ENCODE data around the gene MIB1. TPM values are rescaled to one million over a fixed set of nuclear protein-coding genes. Genes with fewer than 3 reads are reported as not detected.

MIB1 gene
- total and polyA plus RNA-seq, 2 donors (not counting 1 experiment from before 2014, with no cell fraction given): 1.8 to 25.5 TPM

DNA sequence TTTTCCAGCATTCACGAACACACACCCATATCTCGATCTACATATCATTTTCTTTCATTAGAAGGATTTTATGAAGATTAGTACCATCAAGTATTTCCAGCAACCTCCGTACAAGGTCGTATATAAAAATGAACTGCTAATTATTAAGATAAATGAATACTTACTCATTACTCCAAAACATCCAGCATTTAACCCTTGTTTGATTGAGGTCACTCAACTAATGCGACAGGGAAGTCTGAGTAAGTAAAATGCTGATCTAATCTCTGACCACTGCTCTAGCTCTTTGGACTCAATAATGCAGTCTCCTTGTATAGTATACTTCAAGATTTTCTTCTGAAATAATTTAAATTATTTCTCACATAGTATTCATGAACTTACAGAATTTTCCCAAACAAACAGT lies 38.0 kb upstream of the MIB1 start:
- no peak for TF ChIP-seq EZH2 (IDR thresholded peaks at IDR 0.05; ENCODE audit: borderline replicate concordance, insufficient read depth, low read depth, low read length, poor library complexity, severe bottlenecking)
- TF ChIP-seq, protein P1, sequence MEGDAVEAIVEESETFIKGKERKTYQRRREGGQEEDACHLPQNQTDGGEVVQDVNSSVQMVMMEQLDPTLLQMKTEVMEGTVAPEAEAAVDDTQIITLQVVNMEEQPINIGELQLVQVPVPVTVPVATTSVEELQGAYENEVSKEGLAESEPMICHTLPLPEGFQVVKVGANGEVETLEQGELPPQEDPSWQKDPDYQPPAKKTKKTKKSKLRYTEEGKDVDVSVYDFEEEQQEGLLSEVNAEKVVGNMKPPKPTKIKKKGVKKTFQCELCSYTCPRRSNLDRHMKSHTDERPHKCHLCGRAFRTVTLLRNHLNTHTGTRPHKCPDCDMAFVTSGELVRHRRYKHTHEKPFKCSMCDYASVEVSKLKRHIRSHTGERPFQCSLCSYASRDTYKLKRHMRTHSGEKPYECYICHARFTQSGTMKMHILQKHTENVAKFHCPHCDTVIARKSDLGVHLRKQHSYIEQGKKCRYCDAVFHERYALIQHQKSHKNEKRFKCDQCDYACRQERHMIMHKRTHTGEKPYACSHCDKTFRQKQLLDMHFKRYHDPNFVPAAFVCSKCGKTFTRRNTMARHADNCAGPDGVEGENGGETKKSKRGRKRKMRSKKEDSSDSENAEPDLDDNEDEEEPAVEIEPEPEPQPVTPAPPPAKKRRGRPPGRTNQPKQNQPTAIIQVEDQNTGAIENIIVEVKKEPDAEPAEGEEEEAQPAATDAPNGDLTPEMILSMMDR (IDR thresholded peaks at IDR 0.05): no peak
- Histone ChIP-seq H3K27me3 (replicated peaks in 1 of 4; ENCODE audit: control extremely low read depth in 1 of 4, control insufficient read depth in 3 of 4, insufficient read depth in 4 of 4, low read length in 3 of 4) (no peaks in the 10 kb centered on the region), H3K36me3 (replicated peaks in 1 of 2; ENCODE audit: control extremely low read depth in 1 of 2, control insufficient read depth in 1 of 2, extremely low read depth in 1 of 2, insufficient read depth in 2 of 2, low read length in 1 of 2) (peaks cover 8 to 21% of the 10 kb centered on the region in 2 experiments), H2AFZ (ENCODE audit: insufficient read depth, low read depth, low read length, poor library complexity, severe bottlenecking) (no peak overlapping the region), H3K4me1 (ENCODE audit: control insufficient read depth in 2 of 2, insufficient read depth in 2 of 2, low read length in 2 of 2) (peaks cover 10 to 11% of the 10 kb centered on the region in 2 donors), H3K9ac (ENCODE audit: low read length) (peak overlapping the region; percentile 84), H3K27ac (ENCODE audit: low read length in 2 of 2) (no peak overlapping the region), H4K20me1 (ENCODE audit: control insufficient read depth, insufficient read depth, low read length, poor library complexity, severe bottlenecking) (no peaks in the 10 kb centered on the region), H3K4me2 (replicated peaks; ENCODE audit: low read depth, low read length, poor library complexity, severe bottlenecking) (peak overlapping the region; percentile 81), H3K4me3 (ENCODE audit: control extremely low read depth in 1 of 5, extremely low read depth in 1 of 5, insufficient read depth in 1 of 5, low read depth in 2 of 5, low read length in 4 of 5) (no peak overlapping the region), H3K9me3 (ENCODE audit: control extremely low read depth in 1 of 3, control insufficient read depth in 2 of 3, insufficient read depth in 1 of 3, low read length in 2 of 3) (no peaks in the 10 kb centered on the region), H3K79me2 (ENCODE audit: control insufficient read depth, insufficient read depth, low read length) (peaks cover 30% of the 10 kb centered on the region)
- intact Hi-C loops (cut with micrococcal nuclease): loop anchor here (1.0 kb wide), 2 partner anchors 20 to 90 kb away; partner anchors contain the start of gene SNRPD1
- ChIA-PET CTCF (interaction anchor here (1.4 to 2.5 kb wide), 2 partner anchors 17 to 102 kb away, joined by 4 to 12 read pairs; partner anchors contain the start of gene ESCO1), POLR2A (interaction anchor here (1.0 kb wide), 1 partner anchor 90 kb away, joined by 3 read pairs; no protein-coding TSS in a partner anchor)
- DNase-seq: no peak
- no peaks in the 10 kb centered on the region for H3K27me3 Mint-ChIP-seq
- WGBS (ENCODE audit: insufficient coverage): no CpG with 5 or more reads among the region's 5 CpGs
- ATAC-seq (ENCODE audit: low read depth): no peak
- H3K27ac Mint-ChIP-seq: peak overlapping the region; percentile 20
- no peaks in the 10 kb centered on the region for H3K9me3 Mint-ChIP-seq (ENCODE audit: insufficient read depth)
- H3K4me1 Mint-ChIP-seq: peaks cover 25% of the 10 kb centered on the region
- peak overlapping the region; percentile 98 for H3K4me3 Mint-ChIP-seq

DNA sequence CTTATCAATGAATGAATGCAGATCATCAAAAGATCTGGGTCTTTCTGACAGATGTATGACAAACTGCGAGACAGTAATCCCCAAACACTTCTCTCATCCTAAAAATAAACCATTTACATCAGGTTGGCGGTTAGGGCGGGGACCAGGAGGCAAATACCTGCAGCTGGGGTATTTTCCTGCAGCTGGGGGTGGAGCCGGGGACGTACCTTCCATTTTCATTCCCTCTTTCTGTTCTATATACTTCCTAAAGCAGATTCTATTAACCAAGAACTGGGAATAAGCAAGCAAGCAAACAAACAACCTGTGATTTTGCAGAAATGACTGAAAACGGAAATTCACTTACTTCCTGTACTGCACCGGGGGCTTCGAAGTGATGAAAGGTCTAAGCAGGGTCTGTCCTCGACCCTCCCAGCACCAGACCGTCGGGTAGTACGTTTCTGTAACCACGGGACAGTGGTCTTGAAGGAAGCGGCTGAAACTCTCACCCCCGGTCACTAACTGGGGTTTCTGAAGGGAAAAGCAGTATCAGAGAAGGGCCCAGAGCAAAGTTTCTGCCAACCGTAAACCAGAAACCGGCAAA lies 37.3 kb upstream of the MIB1 start:
- Mint-ChIP-seq H3K4me1 (peaks cover 25% of the 10 kb centered on the region), H3K27me3 (no peaks in the 10 kb centered on the region), H3K9me3 (ENCODE audit: insufficient read depth) (no peaks in the 10 kb centered on the region), H3K27ac (peak overlapping the region; percentile 95), H3K4me3 (peak overlapping the region; percentile 98)
- intact Hi-C loops (cut with micrococcal nuclease): loop anchor here (1.0 kb wide), 2 partner anchors 21 to 91 kb away; partner anchors contain the start of gene SNRPD1
- ChIA-PET CTCF (interaction anchor here (1.4 to 2.5 kb wide), 2 partner anchors 17 to 102 kb away, joined by 4 to 12 read pairs; partner anchors contain the start of gene ESCO1), POLR2A (interaction anchor here (0.6 to 1.9 kb wide), 4 partner anchors 37 to 160 kb away, joined by 3 to 11 read pairs (median 8); partner anchors contain the start of genes ESCO1 and MIB1)
- Histone ChIP-seq H3K27me3 (replicated peaks in 1 of 4; ENCODE audit: control extremely low read depth in 1 of 4, control insufficient read depth in 3 of 4, insufficient read depth in 4 of 4, low read length in 3 of 4) (no peaks in the 10 kb centered on the region), H3K79me2 (ENCODE audit: control insufficient read depth, insufficient read depth, low read length) (peaks cover 30% of the 10 kb centered on the region), H3K9ac (ENCODE audit: low read length) (peak overlapping the region; percentile 84), H3K4me2 (replicated peaks; ENCODE audit: low read depth, low read length, poor library complexity, severe bottlenecking) (peak overlapping the region; percentile 81), H4K20me1 (ENCODE audit: control insufficient read depth, insufficient read depth, low read length, poor library complexity, severe bottlenecking) (no peaks in the 10 kb centered on the region), H2AFZ (ENCODE audit: insufficient read depth, low read depth, low read length, poor library complexity, severe bottlenecking) (peak overlapping the region; percentile 81), H3K27ac (ENCODE audit: low read length in 2 of 2) (peak overlapping the region; percentile 82 to 92), H3K4me1 (ENCODE audit: control insufficient read depth in 2 of 2, insufficient read depth in 2 of 2, low read length in 2 of 2) (peaks cover 10 to 11% of the 10 kb centered on the region in 2 donors), H3K36me3 (replicated peaks in 1 of 2; ENCODE audit: control extremely low read depth in 1 of 2, control insufficient read depth in 1 of 2, extremely low read depth in 1 of 2, insufficient read depth in 2 of 2, low read length in 1 of 2) (peaks cover 8 to 17% of the 10 kb centered on the region in 2 experiments), H3K4me3 (ENCODE audit: control extremely low read depth in 1 of 5, extremely low read depth in 1 of 5, insufficient read depth in 1 of 5, low read depth in 2 of 5, low read length in 4 of 5) (peak overlapping the region; percentile 66 to 87 (median 69)), H3K9me3 (ENCODE audit: control extremely low read depth in 1 of 3, control insufficient read depth in 2 of 3, insufficient read depth in 1 of 3, low read length in 2 of 3) (no peaks in the 10 kb centered on the region)
- under 1% methylated on average over 16 of the region's 17 CpGs for WGBS (ENCODE audit: insufficient coverage)
- no peak for TF ChIP-seq EZH2 (IDR thresholded peaks at IDR 0.05; ENCODE audit: borderline replicate concordance, insufficient read depth, low read depth, low read length, poor library complexity, severe bottlenecking)
- TF ChIP-seq, protein P1 (IDR thresholded peaks at IDR 0.05): no peak
- ATAC-seq (ENCODE audit: low read depth) (no peak), DNase-seq (no peak)
